H1 (cell line): Measurements from ENCODE around the gene LTBP3.

Source experiments
- CTCF ChIP-seq, 3 experiments: IDR thresholded peaks; 1 replicate in 2 of 3; 2 replicates in 1 of 3; pipeline versions ENCODE4 v1.5.1 to v1.6.1; 2011; ENCODE audit warnings: low read length in 3 of 3, mild to moderate bottlenecking in 3 of 3, inconsistent platforms in 2 of 3, low read depth in 1 of 3, moderate library complexity in 1 of 3; ENCODE audit not compliant: insufficient read depth in 1 of 3; ENCODE audit errors: control extremely low read depth in 1 of 3
- EZH2 ChIP-seq: fragments of 200-600 bp; sonication (generic); IDR thresholded peaks from 2 replicates; pipeline ENCODE4 v1.7.1; 2012; ENCODE audit warnings: low read depth, mild to moderate bottlenecking, moderate library complexity, low read length, inconsistent platforms; ENCODE audit not compliant: severe bottlenecking
- SAP30 ChIP-seq: fragments of 300-600 bp; sonication (generic); IDR thresholded peaks from 2 replicates; pipeline ENCODE4 v1.7.1; 2012; ENCODE audit warnings: low read length, moderate library complexity, mild to moderate bottlenecking, inconsistent platforms; ENCODE audit not compliant: insufficient read depth, insufficient replicate concordance
- SP1 ChIP-seq: IDR thresholded peaks from 2 replicates; pipeline ENCODE4 v1.6.1; 2011; ENCODE audit warnings: low read depth, low read length

- TF ChIP-seq CTCF (IDR thresholded peaks at IDR 0.05; ENCODE audit: control extremely low read depth in 1 of 3, insufficient read depth in 1 of 3, low read depth in 1 of 3, low read length in 3 of 3) (peak in 2 of 3 experiments; percentile 70 to 80; a peak in 3 of 4 replicates), SP1 (no peak), SAP30 (no peak), EZH2 (no peak)
Observed at GRCh38 chr11:65574109-65574810, 16.1 kb upstream of the LTBP3 start.
